ENCODE data around the gene BOD1L1.

Gene BOD1L1

GRCh38 chr4:13548984-13549546, 78.5 kb downstream of the BOD1L1 start:
- Histone ChIP-seq H3K9ac (ENCODE audit: low read length) (peak overlapping the region; percentile 33), H3K4me1 (ENCODE audit: insufficient read depth, low read length) (peaks cover 27% of the 10 kb centered on the region), H3K4me3 (ENCODE audit: low read depth in 1 of 2, low read length in 2 of 2) (peak overlapping the region; percentile 31 to 68), H3K9me3 (ENCODE audit: low read length) (no peaks in the 10 kb centered on the region), H3K27ac (ENCODE audit: low read depth, low read length) (peak overlapping the region; percentile 16), H3K36me3 (ENCODE audit: insufficient read depth, low read length) (no peaks in the 10 kb centered on the region), H3K27me3 (ENCODE audit: control insufficient read depth in 1 of 2, insufficient read depth in 2 of 2, low read length in 2 of 2) (peaks cover 0 to 10% of the 10 kb centered on the region in 2 donors)

DNA sequence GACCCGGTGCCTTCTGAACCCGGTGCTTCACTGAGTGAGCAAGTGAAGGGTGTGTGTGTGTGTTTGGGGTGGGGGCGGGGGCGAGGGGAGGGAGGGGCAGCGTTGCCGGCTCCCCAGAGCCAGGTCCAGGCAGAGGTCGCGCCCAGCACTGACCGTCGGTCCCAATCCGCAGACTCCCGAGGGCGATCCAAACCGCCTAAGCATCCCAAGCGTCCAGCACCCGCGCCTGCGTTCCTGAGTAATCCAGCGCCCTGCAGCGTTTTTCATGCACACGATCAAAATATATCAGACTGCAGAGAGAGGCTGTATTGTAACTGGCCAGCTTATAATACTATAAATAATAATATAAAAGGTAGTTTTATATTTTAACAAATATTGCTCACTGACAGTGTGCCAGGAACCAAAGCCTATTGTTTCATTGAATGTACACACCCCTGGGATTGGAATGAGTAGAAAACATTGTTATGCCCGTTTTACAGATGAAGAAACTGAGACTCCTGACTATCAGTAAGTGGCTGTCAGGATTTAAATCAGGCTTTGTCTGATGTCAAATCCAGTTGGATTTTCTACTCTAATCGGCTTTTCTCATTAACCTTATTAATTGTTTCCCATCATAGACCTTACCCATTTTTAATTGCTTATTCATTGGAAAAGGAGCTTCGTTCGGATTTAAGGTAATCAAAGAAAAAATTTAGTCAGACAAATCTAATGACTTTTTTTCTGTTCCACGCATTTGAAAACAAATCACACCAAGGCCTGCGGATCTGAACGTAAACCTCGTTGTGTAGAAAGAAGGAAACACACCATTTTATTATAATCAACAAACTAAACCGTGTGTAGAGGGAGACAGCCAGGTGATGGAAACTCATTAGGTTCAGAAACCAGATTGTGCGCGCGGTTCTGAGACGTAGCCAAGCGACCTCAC, 79.2 kb downstream of the BOD1L1 start:
- Histone ChIP-seq H3K36me3 (ENCODE audit: insufficient read depth, low read length) (no peaks in the 10 kb centered on the region), H3K9ac (ENCODE audit: low read length) (no peak overlapping the region), H3K4me1 (ENCODE audit: insufficient read depth, low read length) (peaks cover 27% of the 10 kb centered on the region), H3K9me3 (ENCODE audit: low read length) (no peaks in the 10 kb centered on the region), H3K27me3 (ENCODE audit: control insufficient read depth in 1 of 2, insufficient read depth in 2 of 2, low read length in 2 of 2) (peaks cover 0 to 13% of the 10 kb centered on the region in 2 donors), H3K27ac (ENCODE audit: low read depth, low read length) (peak overlapping the region; percentile 95), H3K4me3 (ENCODE audit: low read depth in 1 of 2, low read length in 2 of 2) (peak overlapping the region; percentile 68 to 86)

GRCh38 chr4:13547485-13548041, 80.0 kb downstream of the BOD1L1 start:
- H3K4me3 ChIP-seq (ENCODE audit: low read depth in 1 of 2, low read length in 2 of 2), result peak overlapping the region; percentile 46 to 86
- H3K27ac ChIP-seq (ENCODE audit: low read depth, low read length), result peak overlapping the region; percentile 95
- H3K4me1 ChIP-seq (ENCODE audit: insufficient read depth, low read length), result peaks cover 27% of the 10 kb centered on the region
- peak overlapping the region; percentile 41 for H3K9ac ChIP-seq (ENCODE audit: low read length)
- H3K36me3 ChIP-seq (ENCODE audit: insufficient read depth, low read length), result no peaks in the 10 kb centered on the region
- peaks cover 0 to 13% of the 10 kb centered on the region in 2 donors for H3K27me3 ChIP-seq (ENCODE audit: control insufficient read depth in 1 of 2, insufficient read depth in 2 of 2, low read length in 2 of 2)
- H3K9me3 ChIP-seq (ENCODE audit: low read length), result no peaks in the 10 kb centered on the region

DNA sequence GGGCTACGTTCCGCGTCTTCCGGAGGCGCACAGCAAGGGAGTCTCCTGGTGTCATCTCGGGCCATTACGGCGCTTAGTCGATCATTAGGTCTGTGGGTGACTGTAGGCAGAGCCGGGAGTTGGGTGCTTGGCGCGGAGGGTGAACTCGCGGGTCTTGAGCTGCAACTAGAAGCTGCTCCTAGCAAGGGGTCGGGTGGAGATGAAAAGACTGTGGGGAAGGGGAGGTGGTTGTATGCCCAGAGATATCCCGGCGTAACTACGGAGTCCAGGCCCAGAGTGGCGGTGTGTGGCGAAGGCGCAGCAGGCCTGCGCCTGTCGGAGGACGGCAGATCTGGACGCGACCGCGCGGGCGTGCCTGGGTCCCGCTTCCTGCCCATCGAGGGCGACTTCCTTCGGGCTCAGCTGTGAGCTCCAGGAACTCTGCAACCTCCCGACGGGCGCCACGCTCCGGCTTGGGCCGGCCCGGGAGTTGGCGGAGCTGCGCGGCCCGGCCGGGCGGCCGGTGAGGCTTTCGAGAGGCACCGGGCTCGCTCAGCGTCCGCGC, 80.5 kb downstream of the BOD1L1 start:
- Histone ChIP-seq H3K9me3 (ENCODE audit: low read length) (no peaks in the 10 kb centered on the region), H3K4me1 (ENCODE audit: insufficient read depth, low read length) (peaks cover 27% of the 10 kb centered on the region), H3K27ac (ENCODE audit: low read depth, low read length) (peak overlapping the region; percentile 95), H3K9ac (ENCODE audit: low read length) (peak overlapping the region; percentile 41), H3K36me3 (ENCODE audit: insufficient read depth, low read length) (no peaks in the 10 kb centered on the region), H3K4me3 (ENCODE audit: low read depth in 1 of 2, low read length in 2 of 2) (peak overlapping the region; percentile 46 to 86), H3K27me3 (ENCODE audit: control insufficient read depth in 1 of 2, insufficient read depth in 2 of 2, low read length in 2 of 2) (peaks cover 0 to 13% of the 10 kb centered on the region in 2 donors)

- peaks cover 0 to 13% of the 10 kb centered on the region in 2 donors for H3K27me3 ChIP-seq (ENCODE audit: control insufficient read depth in 1 of 2, insufficient read depth in 2 of 2, low read length in 2 of 2)
- H3K9me3 ChIP-seq (ENCODE audit: low read length), result no peaks in the 10 kb centered on the region
- peaks cover 33% of the 10 kb centered on the region for H3K4me1 ChIP-seq (ENCODE audit: insufficient read depth, low read length)
- H3K27ac ChIP-seq (ENCODE audit: low read depth, low read length), result peak overlapping the region; percentile 95
- H3K4me3 ChIP-seq (ENCODE audit: low read depth in 1 of 2, low read length in 2 of 2), result peak overlapping the region; percentile 46 to 86
- H3K9ac ChIP-seq (ENCODE audit: low read length), result peak overlapping the region; percentile 41
- H3K36me3 ChIP-seq (ENCODE audit: insufficient read depth, low read length), result no peaks in the 10 kb centered on the region
Measured at GRCh38 chr4:13546142-13546940, 81.2 kb downstream of the BOD1L1 start.

GRCh38 chr4:13545394-13545808, 82.1 kb downstream of the BOD1L1 start:
- H3K9me3 ChIP-seq (ENCODE audit: low read length), result no peaks in the 10 kb centered on the region
- H3K4me3 ChIP-seq (ENCODE audit: low read depth in 1 of 2, low read length in 2 of 2), result peak overlapping the region; percentile 92 to 94
- H3K36me3 ChIP-seq (ENCODE audit: insufficient read depth, low read length), result no peaks in the 10 kb centered on the region
- peak overlapping the region; percentile 95 for H3K27ac ChIP-seq (ENCODE audit: low read depth, low read length)
- H3K4me1 ChIP-seq (ENCODE audit: insufficient read depth, low read length), result peaks cover 41% of the 10 kb centered on the region
- H3K9ac ChIP-seq (ENCODE audit: low read length), result peak overlapping the region; percentile 90
- H3K27me3 ChIP-seq (ENCODE audit: control insufficient read depth in 1 of 2, insufficient read depth in 2 of 2, low read length in 2 of 2), result peaks cover 0 to 13% of the 10 kb centered on the region in 2 donors

GRCh38 chr4:13544606-13545393, 82.7 kb downstream of the BOD1L1 start:
- Histone ChIP-seq H3K27me3 (ENCODE audit: control insufficient read depth in 1 of 2, insufficient read depth in 2 of 2, low read length in 2 of 2) (peaks cover 0 to 15% of the 10 kb centered on the region in 2 donors), H3K9me3 (ENCODE audit: low read length) (no peaks in the 10 kb centered on the region), H3K27ac (ENCODE audit: low read depth, low read length) (peak overlapping the region; percentile 95), H3K9ac (ENCODE audit: low read length) (peak overlapping the region; percentile 90), H3K36me3 (ENCODE audit: insufficient read depth, low read length) (no peaks in the 10 kb centered on the region), H3K4me3 (ENCODE audit: low read depth in 1 of 2, low read length in 2 of 2) (peak overlapping the region; percentile 92 to 94), H3K4me1 (ENCODE audit: insufficient read depth, low read length) (peaks cover 42% of the 10 kb centered on the region)

- Histone ChIP-seq H3K4me3 (ENCODE audit: low read depth in 1 of 2, low read length in 2 of 2) (peak within 1 kb of the TSS; percentile 92 to 94), H3K36me3 (ENCODE audit: insufficient read depth, low read length) (no peaks in the 10 kb centered on the region), H3K9ac (ENCODE audit: low read length) (peak within 1 kb of the TSS; percentile 90), H3K9me3 (ENCODE audit: low read length) (no peaks in the 10 kb centered on the region), H3K4me1 (ENCODE audit: insufficient read depth, low read length) (peaks cover 41% of the 10 kb centered on the region), H3K27ac (ENCODE audit: low read depth, low read length) (peak within 1 kb of the TSS; percentile 95), H3K27me3 (ENCODE audit: control insufficient read depth in 1 of 2, insufficient read depth in 2 of 2, low read length in 2 of 2) (peaks cover 0 to 19% of the 10 kb centered on the region in 2 donors)
Measured at GRCh38 chr4:13543839-13544605, 83.5 kb downstream of the BOD1L1 start, which contains the start of gene NKX3-2. NKX3-2 (minus strand) TSS chr4:13544508; CDS start chr4:13544414, 94 bp downstream.

DNA sequence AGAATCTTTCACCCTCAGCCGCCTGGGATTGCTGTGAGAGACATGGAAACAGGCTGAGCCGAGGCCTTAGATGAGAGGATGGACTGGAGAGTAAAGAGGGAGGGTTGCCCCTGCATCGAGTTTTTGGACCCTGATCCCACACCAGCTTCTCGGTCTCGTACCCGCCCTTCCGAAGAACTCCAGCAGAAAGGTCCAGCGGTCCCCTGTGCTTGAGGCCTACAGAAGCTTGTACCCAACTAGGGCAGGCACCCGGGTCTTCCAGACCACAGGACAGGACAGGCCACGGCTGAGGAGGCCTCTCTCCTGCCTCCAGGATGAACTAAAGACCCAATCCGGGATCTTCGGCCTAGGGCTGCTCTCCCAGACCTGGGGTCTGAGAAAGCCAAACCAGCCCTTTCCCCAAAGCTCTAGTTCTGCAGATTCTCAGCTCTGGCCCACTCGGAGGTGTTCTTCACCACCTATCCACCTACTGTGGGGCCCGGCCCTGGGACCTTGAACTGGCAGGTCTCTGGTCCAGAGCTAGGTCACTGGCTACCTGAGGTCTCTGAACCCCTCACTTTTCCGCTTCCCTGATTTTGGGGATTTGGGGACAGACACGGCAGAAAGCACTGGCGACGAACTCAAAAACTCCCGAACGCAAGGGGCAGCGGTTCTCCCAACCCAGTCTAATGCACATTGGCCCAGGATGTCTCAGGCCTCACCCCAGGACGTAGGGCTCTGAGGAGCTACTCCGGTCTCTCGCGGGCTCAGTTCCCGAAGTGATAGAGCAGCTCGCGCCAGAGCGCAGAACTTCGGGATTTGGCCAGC, 84.3 kb downstream of the BOD1L1 start:
- Histone ChIP-seq H3K27me3 (ENCODE audit: control insufficient read depth in 1 of 2, insufficient read depth in 2 of 2, low read length in 2 of 2) (peaks cover 0 to 19% of the 10 kb centered on the region in 2 donors), H3K9me3 (ENCODE audit: low read length) (no peaks in the 10 kb centered on the region), H3K27ac (ENCODE audit: low read depth, low read length) (peak overlapping the region; percentile 95), H3K9ac (ENCODE audit: low read length) (peak overlapping the region; percentile 90), H3K4me3 (ENCODE audit: low read depth in 1 of 2, low read length in 2 of 2) (peak overlapping the region; percentile 92 to 94), H3K36me3 (ENCODE audit: insufficient read depth, low read length) (no peaks in the 10 kb centered on the region), H3K4me1 (ENCODE audit: insufficient read depth, low read length) (peaks cover 33% of the 10 kb centered on the region)

Data from muscle layer of colon (tissue), 2 donors.